ENCODE results near the gene CTBS. TPM values are rescaled to one million over a fixed set of nuclear protein-coding genes. Genes with fewer than 3 reads are reported as not detected.

The CTBS gene
- total and polyA plus RNA-seq, 2 of the 13 experiments (the other 11 are each of a cell fraction or from before 2014, with no cell fraction given), result 4.7 to 12.4 TPM

DNA sequence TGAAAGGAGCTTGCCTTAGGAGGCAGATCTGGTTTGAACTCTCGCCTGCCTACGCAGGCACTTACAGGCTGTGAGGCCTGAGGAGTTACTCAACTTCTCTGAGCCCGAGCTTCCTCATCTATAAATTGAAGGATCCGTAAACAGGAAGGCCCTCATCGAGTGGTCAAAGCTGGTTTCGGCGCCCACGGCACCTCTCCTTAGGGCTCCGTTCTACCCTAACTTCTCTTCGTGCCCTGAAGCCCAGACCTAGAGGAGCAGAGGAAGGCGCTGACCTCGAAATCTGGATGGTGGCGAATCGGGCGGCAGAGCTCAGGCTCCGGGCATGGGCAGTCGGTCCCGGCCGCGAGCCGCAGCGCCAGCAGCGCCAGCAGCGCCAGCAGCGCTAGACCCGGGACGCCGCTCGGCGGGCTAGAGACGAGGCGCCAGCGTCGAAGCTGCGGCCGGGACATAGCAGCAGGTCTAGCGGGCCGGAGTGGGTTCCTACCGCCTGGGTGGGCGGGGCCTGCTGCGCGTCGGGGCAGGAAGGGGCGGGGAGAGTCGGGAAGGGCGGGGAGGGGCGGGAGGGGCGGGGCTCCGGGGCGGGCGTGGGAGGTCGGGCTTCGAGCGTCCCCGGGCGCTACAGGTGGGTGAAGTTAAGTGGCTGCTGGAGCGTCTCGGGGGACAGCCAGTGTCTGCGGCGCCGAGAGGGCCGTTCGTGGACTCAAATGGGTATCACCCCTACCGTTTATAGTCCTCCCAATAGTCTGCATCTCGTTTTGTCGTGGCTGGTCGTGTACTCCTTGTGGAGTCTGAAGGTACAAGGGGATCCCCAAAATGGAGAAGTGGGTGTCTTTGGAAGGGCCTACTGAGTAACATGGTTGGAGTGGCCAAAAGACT is at the start of gene CTBS (continued):
- TF ChIP-seq, protein P1, sequence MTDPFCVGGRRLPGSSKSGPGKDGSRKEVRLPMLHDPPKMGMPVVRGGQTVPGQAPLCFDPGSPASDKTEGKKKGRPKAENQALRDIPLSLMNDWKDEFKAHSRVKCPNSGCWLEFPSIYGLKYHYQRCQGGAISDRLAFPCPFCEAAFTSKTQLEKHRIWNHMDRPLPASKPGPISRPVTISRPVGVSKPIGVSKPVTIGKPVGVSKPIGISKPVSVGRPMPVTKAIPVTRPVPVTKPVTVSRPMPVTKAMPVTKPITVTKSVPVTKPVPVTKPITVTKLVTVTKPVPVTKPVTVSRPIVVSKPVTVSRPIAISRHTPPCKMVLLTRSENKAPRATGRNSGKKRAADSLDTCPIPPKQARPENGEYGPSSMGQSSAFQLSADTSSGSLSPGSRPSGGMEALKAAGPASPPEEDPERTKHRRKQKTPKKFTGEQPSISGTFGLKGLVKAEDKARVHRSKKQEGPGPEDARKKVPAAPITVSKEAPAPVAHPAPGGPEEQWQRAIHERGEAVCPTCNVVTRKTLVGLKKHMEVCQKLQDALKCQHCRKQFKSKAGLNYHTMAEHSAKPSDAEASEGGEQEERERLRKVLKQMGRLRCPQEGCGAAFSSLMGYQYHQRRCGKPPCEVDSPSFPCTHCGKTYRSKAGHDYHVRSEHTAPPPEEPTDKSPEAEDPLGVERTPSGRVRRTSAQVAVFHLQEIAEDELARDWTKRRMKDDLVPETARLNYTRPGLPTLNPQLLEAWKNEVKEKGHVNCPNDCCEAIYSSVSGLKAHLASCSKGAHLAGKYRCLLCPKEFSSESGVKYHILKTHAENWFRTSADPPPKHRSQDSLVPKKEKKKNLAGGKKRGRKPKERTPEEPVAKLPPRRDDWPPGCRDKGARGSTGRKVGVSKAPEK (CRISPR knock-in tag; IDR thresholded peaks at IDR 0.05; ENCODE audit: borderline replicate concordance), result no peak; the same call in 1 of the 2 replicates
- TF ChIP-seq HDAC1 (CRISPR knock-in tag; IDR thresholded peaks at IDR 0.05), result peak; percentile 78
- TF ChIP-seq ZNF446 (CRISPR knock-in tag; IDR thresholded peaks at IDR 0.05), result peak; percentile 83; the same call in 1 of the 2 replicates
- TF ChIP-seq SIN3B (IDR thresholded peaks at IDR 0.05; ENCODE audit: low read length), result no peak
- no peak for TF ChIP-seq ZNF333 (CRISPR knock-in tag; IDR thresholded peaks at IDR 0.05; ENCODE audit: borderline replicate concordance)
- TF ChIP-seq RXRB (CRISPR knock-in tag; IDR thresholded peaks at IDR 0.05; ENCODE audit: borderline replicate concordance), result peak; percentile 14; the same call in 1 of the 2 replicates
- TF ChIP-seq, protein P2, sequence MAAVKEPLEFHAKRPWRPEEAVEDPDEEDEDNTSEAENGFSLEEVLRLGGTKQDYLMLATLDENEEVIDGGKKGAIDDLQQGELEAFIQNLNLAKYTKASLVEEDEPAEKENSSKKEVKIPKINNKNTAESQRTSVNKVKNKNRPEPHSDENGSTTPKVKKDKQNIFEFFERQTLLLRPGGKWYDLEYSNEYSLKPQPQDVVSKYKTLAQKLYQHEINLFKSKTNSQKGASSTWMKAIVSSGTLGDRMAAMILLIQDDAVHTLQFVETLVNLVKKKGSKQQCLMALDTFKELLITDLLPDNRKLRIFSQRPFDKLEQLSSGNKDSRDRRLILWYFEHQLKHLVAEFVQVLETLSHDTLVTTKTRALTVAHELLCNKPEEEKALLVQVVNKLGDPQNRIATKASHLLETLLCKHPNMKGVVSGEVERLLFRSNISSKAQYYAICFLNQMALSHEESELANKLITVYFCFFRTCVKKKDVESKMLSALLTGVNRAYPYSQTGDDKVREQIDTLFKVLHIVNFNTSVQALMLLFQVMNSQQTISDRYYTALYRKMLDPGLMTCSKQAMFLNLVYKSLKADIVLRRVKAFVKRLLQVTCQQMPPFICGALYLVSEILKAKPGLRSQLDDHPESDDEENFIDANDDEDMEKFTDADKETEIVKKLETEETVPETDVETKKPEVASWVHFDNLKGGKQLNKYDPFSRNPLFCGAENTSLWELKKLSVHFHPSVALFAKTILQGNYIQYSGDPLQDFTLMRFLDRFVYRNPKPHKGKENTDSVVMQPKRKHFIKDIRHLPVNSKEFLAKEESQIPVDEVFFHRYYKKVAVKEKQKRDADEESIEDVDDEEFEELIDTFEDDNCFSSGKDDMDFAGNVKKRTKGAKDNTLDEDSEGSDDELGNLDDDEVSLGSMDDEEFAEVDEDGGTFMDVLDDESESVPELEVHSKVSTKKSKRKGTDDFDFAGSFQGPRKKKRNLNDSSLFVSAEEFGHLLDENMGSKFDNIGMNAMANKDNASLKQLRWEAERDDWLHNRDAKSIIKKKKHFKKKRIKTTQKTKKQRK (IDR thresholded peaks at IDR 0.05; ENCODE audit: low read length), result no peak
- TF ChIP-seq, protein P3, sequence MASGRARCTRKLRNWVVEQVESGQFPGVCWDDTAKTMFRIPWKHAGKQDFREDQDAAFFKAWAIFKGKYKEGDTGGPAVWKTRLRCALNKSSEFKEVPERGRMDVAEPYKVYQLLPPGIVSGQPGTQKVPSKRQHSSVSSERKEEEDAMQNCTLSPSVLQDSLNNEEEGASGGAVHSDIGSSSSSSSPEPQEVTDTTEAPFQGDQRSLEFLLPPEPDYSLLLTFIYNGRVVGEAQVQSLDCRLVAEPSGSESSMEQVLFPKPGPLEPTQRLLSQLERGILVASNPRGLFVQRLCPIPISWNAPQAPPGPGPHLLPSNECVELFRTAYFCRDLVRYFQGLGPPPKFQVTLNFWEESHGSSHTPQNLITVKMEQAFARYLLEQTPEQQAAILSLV (CRISPR knock-in tag; IDR thresholded peaks at IDR 0.05; ENCODE audit: borderline replicate concordance), result peak; percentile 66; the same call in 1 of the 2 replicates
- no peak for TF ChIP-seq SP1 (IDR thresholded peaks at IDR 0.05)
- peak; percentile 74; the same call in 1 of the 2 replicates for TF ChIP-seq SP1 (CRISPR knock-in tag; IDR thresholded peaks at IDR 0.05)
- no peak for TF ChIP-seq HNRNPH1 (optimal IDR thresholded peaks at IDR 0.05; ENCODE audit: low read depth, low read length)
- TF ChIP-seq, protein P4, sequence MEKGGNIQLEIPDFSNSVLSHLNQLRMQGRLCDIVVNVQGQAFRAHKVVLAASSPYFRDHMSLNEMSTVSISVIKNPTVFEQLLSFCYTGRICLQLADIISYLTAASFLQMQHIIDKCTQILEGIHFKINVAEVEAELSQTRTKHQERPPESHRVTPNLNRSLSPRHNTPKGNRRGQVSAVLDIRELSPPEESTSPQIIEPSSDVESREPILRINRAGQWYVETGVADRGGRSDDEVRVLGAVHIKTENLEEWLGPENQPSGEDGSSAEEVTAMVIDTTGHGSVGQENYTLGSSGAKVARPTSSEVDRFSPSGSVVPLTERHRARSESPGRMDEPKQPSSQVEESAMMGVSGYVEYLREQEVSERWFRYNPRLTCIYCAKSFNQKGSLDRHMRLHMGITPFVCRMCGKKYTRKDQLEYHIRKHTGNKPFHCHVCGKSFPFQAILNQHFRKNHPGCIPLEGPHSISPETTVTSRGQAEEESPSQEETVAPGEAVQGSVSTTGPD (CRISPR knock-in tag; IDR thresholded peaks at IDR 0.05), result no peak
- TF ChIP-seq RBM39 (IDR thresholded peaks at IDR 0.05; ENCODE audit: low read depth, low read length, poor library complexity, severe bottlenecking), result peak; percentile 90
- TF ChIP-seq ZZZ3 (CRISPR knock-in tag; IDR thresholded peaks at IDR 0.05; ENCODE audit: borderline replicate concordance), result no peak
- TF ChIP-seq ZC3H13 (CRISPR knock-in tag; IDR thresholded peaks at IDR 0.05), result no peak; the same call in 1 of the 2 replicates
- TF ChIP-seq ZNF160 (CRISPR knock-in tag; IDR thresholded peaks at IDR 0.05), result no peak; the same call in 1 of the 2 replicates
- TF ChIP-seq ZNF468 (CRISPR knock-in tag; IDR thresholded peaks at IDR 0.05), result no peak
- TF ChIP-seq ESRRA (CRISPR knock-in tag; IDR thresholded peaks at IDR 0.05; ENCODE audit: low read depth), result no peak
- no peak for TF ChIP-seq SIX1 (CRISPR knock-in tag; IDR thresholded peaks at IDR 0.05; ENCODE audit: borderline replicate concordance)

All from HepG2 (cell line).